Astrocyte (in vitro differentiated cells and primary cell): ENCODE measurements around the gene KCNAB1. TPM values are rescaled to one million over a fixed set of nuclear protein-coding genes. Genes with fewer than 3 reads are reported as not detected.

ENCODE experiments used
- DNase-seq: peaks from one replicate; pipeline ENCODE4 v3.0.0-alpha.2; 2010; ENCODE audit warnings: low read depth
- FAIRE-seq: peaks from 2 replicates; lab custom pipeline; 2011; peaks lifted over from hg19 to GRCh38; lab: Jason Lieb, UNC
- H2AFZ ChIP-seq: 2 replicates; pipeline ENCODE4 v1.6.0; 2012; ENCODE audit warnings: low read depth, low read length, inconsistent platforms
- H3K27ac ChIP-seq: 2 replicates; pipeline ENCODE4 v1.5.1; 2011; ENCODE audit warnings: low read depth, low read length, inconsistent platforms
- H3K27me3 ChIP-seq: 2 replicates; pipeline ENCODE4 v1.6.0; 2011; ENCODE audit warnings: low read length, inconsistent platforms; ENCODE audit not compliant: insufficient read depth
- H3K36me3 ChIP-seq: 2 replicates; pipeline ENCODE4 v1.5.1; 2011; ENCODE audit warnings: low read length, inconsistent platforms; ENCODE audit not compliant: insufficient read depth
- H3K4me1 ChIP-seq: 2 replicates; pipeline ENCODE4 v1.5.1; 2011; ENCODE audit warnings: low read length, inconsistent platforms; ENCODE audit not compliant: insufficient read depth
- H3K4me2 ChIP-seq: 2 replicates; pipeline ENCODE4 v1.6.0; 2012; ENCODE audit warnings: low read length, inconsistent platforms
- H3K4me3 ChIP-seq: 2 replicates; pipeline ENCODE4 v1.5.1; 2011; ENCODE audit warnings: low read depth, mild to moderate bottlenecking, low read length, inconsistent platforms; ENCODE audit not compliant: insufficient read depth
- H3K79me2 ChIP-seq: 2 replicates; pipeline ENCODE4 v1.6.0; 2012; ENCODE audit warnings: mild to moderate bottlenecking, low read length, inconsistent platforms; ENCODE audit not compliant: insufficient read depth
- H3K9ac ChIP-seq: 2 replicates; pipeline ENCODE4 v1.6.0; 2012; ENCODE audit warnings: mild to moderate bottlenecking, low read length, inconsistent platforms
- H3K9me3 ChIP-seq: 2 replicates; pipeline ENCODE4 v1.5.1; 2012; ENCODE audit warnings: low read depth, mild to moderate bottlenecking, low read length, inconsistent platforms; ENCODE audit not compliant: insufficient read depth
- H4K20me1 ChIP-seq: 2 replicates; pipeline ENCODE4 v1.6.0; 2012; ENCODE audit warnings: low read length, inconsistent platforms; ENCODE audit not compliant: insufficient read depth
- H3K27ac Mint-ChIP-seq: one replicate; pipeline ENCODE4 v1.8.0; 2021; ENCODE audit warnings: mild to moderate bottlenecking, mixed read lengths; ENCODE audit not compliant: unreplicated experiment
- H3K27me3 Mint-ChIP-seq: one replicate; pipeline ENCODE4 v1.8.0; 2021; ENCODE audit warnings: low read depth, mixed read lengths; ENCODE audit not compliant: unreplicated experiment
- H3K36me3 Mint-ChIP-seq: one replicate; pipeline ENCODE4 v1.8.0; 2021; ENCODE audit warnings: low read depth, mixed read lengths; ENCODE audit not compliant: unreplicated experiment
- H3K4me1 Mint-ChIP-seq: one replicate; pipeline ENCODE4 v1.8.0; 2021; ENCODE audit warnings: low read depth, mixed read lengths; ENCODE audit not compliant: unreplicated experiment
- H3K4me3 Mint-ChIP-seq: one replicate; pipeline ENCODE4 v1.8.0; 2021; ENCODE audit warnings: mild to moderate bottlenecking, moderate library complexity, mixed read lengths; ENCODE audit not compliant: unreplicated experiment
- H3K9me3 Mint-ChIP-seq: one replicate; pipeline ENCODE4 v1.8.0; 2021; ENCODE audit warnings: mild to moderate bottlenecking, mixed read lengths; ENCODE audit not compliant: unreplicated experiment
- CTCF ChIP-seq: IDR thresholded peaks from 2 replicates; pipeline ENCODE4 v1.5.1; 2011; ENCODE audit warnings: low read depth, mild to moderate bottlenecking, inconsistent platforms, low read length, moderate library complexity; ENCODE audit not compliant: insufficient read depth
- EZH2 ChIP-seq: IDR thresholded peaks from 2 replicates; pipeline ENCODE4 v1.6.1; 2012; ENCODE audit warnings: mild to moderate bottlenecking, low read length, inconsistent platforms; ENCODE audit not compliant: insufficient read depth
- total RNA-seq: library from RNA; stranded (reverse); gene quantifications from 2 replicates; pipeline ENCODE4 v1.2.1, GENCODE V29; 2021

Gene KCNAB1
- total RNA-seq, 1 donor from 2014 or later: 0.30 TPM

- Histone ChIP-seq H3K79me2 (no peaks in the 10 kb centered on the region), H4K20me1 (no peaks in the 10 kb centered on the region), H2AFZ (no peak overlapping the region), H3K27ac (peak overlapping the region; percentile 72), H3K36me3 (no peaks in the 10 kb centered on the region), H3K9ac (no peak overlapping the region), H3K4me2 (no peak overlapping the region), H3K9me3 (no peaks in the 10 kb centered on the region), H3K27me3 (no peaks in the 10 kb centered on the region), H3K4me3 (no peak overlapping the region), H3K4me1 (peaks cover 3% of the 10 kb centered on the region)
- peaks cover 16% of the 10 kb centered on the region for H3K4me1 Mint-ChIP-seq
- H3K27me3 Mint-ChIP-seq: peaks cover 5% of the 10 kb centered on the region
- no peak overlapping the region for H3K4me3 Mint-ChIP-seq
- no peaks in the 10 kb centered on the region for H3K9me3 Mint-ChIP-seq
- FAIRE-seq (no peak), DNase-seq (peak; percentile 12)
- no peaks in the 10 kb centered on the region for H3K36me3 Mint-ChIP-seq
- TF ChIP-seq EZH2 (no peak), CTCF (no peak)
- H3K27ac Mint-ChIP-seq: no peak overlapping the region
Measured at GRCh38 chr3:156389449-156389950, 269.1 kb downstream of the KCNAB1 start.

- FAIRE-seq: no peak
Measured at GRCh38 chr3:156390846-156391245, 270.5 kb downstream of the KCNAB1 start.

More at GRCh38 chr3:156390846-156391245, 270.5 kb downstream of the KCNAB1 start:
- Mint-ChIP-seq H3K36me3 (no peaks in the 10 kb centered on the region), H3K4me3 (no peak overlapping the region), H3K9me3 (no peaks in the 10 kb centered on the region), H3K27ac (no peak overlapping the region), H3K4me1 (peaks cover 16% of the 10 kb centered on the region), H3K27me3 (peaks cover 2% of the 10 kb centered on the region)
- Histone ChIP-seq H3K9me3 (no peaks in the 10 kb centered on the region), H2AFZ (no peak overlapping the region), H3K4me2 (no peak overlapping the region), H3K9ac (no peak overlapping the region), H3K4me1 (peaks cover 3% of the 10 kb centered on the region), H3K27me3 (no peaks in the 10 kb centered on the region), H3K79me2 (no peaks in the 10 kb centered on the region), H3K4me3 (no peak overlapping the region), H3K27ac (no peak overlapping the region), H3K36me3 (no peaks in the 10 kb centered on the region), H4K20me1 (no peaks in the 10 kb centered on the region)
- no peak for DNase-seq
- no peak for TF ChIP-seq EZH2
- no peak for TF ChIP-seq CTCF
